Activated CD8-positive, alpha-beta T cell treated with anti-CD3 and anti-CD28 coated beads for 36 hours (primary cell): ENCODE data around the gene RAB40B. TPM values are rescaled to one million over a fixed set of nuclear protein-coding genes. Genes with fewer than 3 reads are reported as not detected.
"Not testable (repeated sequence)": the region's sequence is repeated elsewhere in the genome, so short reads cannot be mapped to it uniquely, and the experiment has no call there.

Experiments
- ATAC-seq: fragments of 200-7000 bp; cut with Tn5 transposase; one replicate; pipeline ENCODE4 v1.10.0; 2021; ENCODE audit warnings: mild to moderate bottlenecking, moderate library complexity
- CTCF ChIA-PET: fragments of 350-600 bp; sonication (Branson Sonifier 250); formaldehyde crosslinking; loops from one replicate; lab custom pipeline; 2021; ENCODE audit warnings: antibody characterized with exemption; lab: Charles Lee
- POLR2A ChIA-PET: fragments of 350-600 bp; sonication (Branson Sonifier 250); formaldehyde crosslinking; loops from one replicate; lab custom pipeline; 2021; ENCODE audit warnings: antibody characterized with exemption; lab: Charles Lee
- DNase-seq: peaks from one replicate; pipeline ENCODE4 v3.0.0-alpha.2; 2020
- H3K27ac Mint-ChIP-seq: one replicate; pipeline ENCODE4 v1.8.0; 2021; ENCODE audit warnings: mild to moderate bottlenecking, mixed read lengths
- H3K27me3 Mint-ChIP-seq: one replicate; pipeline ENCODE4 v1.8.0; 2021; ENCODE audit warnings: mixed read lengths
- H3K36me3 Mint-ChIP-seq: one replicate; pipeline ENCODE4 v1.8.0; 2021; ENCODE audit warnings: low read depth, mixed read lengths
- H3K4me1 Mint-ChIP-seq: one replicate; pipeline ENCODE4 v1.8.0; 2021; ENCODE audit warnings: low read depth, mixed read lengths
- H3K4me3 Mint-ChIP-seq: one replicate; pipeline ENCODE4 v1.8.0; 2021; ENCODE audit warnings: mild to moderate bottlenecking, moderate library complexity, mixed read lengths
- H3K9me3 Mint-ChIP-seq: one replicate; pipeline ENCODE4 v1.8.0; 2021; ENCODE audit warnings: mixed read lengths
- CTCF ChIP-seq: fragments of 200-600 bp; IDR thresholded peaks from one replicate; pipeline ENCODE4 v1.8.0; 2022; ENCODE audit warnings: antibody characterized with exemption, mild to moderate bottlenecking
- intact Hi-C: fragments of 100-400 bp; cut with micrococcal nuclease; formaldehyde crosslinking; loops from one replicate; pipeline ENCODE4 v1.10.0; 2022
- total RNA-seq, 2 experiments: library from RNA; stranded (reverse); gene quantifications; one replicate each; pipeline ENCODE4 v1.2.3, GENCODE V29; 2021

The RAB40B gene
- total RNA-seq, 2 experiments from 2014 or later, result 1.6 to 3.4 TPM

- no peak for TF ChIP-seq CTCF
- no peak for DNase-seq
- POLR2A ChIA-PET, result no interaction called here
- no peak for ATAC-seq
- Mint-ChIP-seq H3K36me3 (no peaks in the 10 kb centered on the region), H3K4me1 (no peaks in the 10 kb centered on the region), H3K27ac (no peak overlapping the region), H3K4me3 (no peak overlapping the region), H3K9me3 (no peaks in the 10 kb centered on the region), H3K27me3 (no peaks in the 10 kb centered on the region)
- CTCF ChIA-PET, result no interaction called here
- intact Hi-C loops, result no loop called here
Measured at GRCh38 chr17:82658331-82658730, 40.2 kb downstream of the RAB40B start.

DNA sequence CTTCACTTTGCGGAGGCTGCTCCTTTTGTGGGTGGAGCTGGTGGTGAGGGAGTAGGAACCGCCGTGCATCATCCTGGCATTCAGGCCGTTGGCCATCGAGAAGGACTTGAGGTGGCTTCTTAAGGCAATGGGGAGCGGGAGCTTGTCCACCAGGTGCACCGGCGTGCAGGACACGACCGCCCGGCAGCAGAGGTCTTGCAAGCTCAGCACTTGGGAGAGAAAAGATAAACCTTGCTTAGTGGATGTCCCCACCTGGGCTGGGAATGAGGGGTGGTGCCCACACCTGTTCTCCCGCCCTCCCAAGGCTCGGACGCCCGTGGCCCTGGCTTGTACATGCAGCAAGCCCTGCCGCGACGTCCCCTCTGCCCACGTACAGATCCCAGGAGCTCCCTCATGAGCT is 40.6 kb downstream of the RAB40B start:
- Mint-ChIP-seq H3K9me3 (no peaks in the 10 kb centered on the region), H3K27me3 (no peaks in the 10 kb centered on the region), H3K36me3 (no peaks in the 10 kb centered on the region), H3K4me1 (no peaks in the 10 kb centered on the region), H3K27ac (no peak overlapping the region), H3K4me3 (no peak overlapping the region)
- CTCF ChIA-PET, result no interaction called here
- ATAC-seq, result no peak
- TF ChIP-seq CTCF, result no peak
- DNase-seq, result no peak
- intact Hi-C loops, result no loop called here
- POLR2A ChIA-PET, result no interaction called here

DNA sequence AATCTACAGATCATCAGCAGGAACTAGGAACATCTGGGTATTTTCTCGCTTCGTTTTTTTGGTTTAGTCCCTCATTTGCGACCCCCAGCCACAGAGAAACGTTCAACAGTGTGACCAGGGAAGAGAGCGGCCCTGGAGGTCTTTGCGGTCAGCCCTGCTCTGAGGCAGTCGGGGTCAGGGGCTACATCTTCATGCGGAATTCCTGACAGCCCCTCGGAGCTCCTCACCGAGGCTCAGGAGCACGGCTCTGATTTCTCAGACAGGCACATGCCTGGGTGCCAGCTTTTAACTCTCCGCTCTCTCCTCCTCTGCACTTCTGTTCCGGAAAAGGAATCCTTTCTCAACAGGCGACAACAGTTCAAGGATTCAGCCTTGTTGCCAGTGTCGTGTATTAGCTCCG is 42.2 kb downstream of the RAB40B start:
- ChIA-PET POLR2A (no interaction called here), CTCF (interaction anchor here (1.3 kb wide), 1 partner anchor 111 kb away, joined by 5 read pairs; no protein-coding TSS in a partner anchor)
- intact Hi-C loops, result no loop called here
- Mint-ChIP-seq H3K9me3 (no peaks in the 10 kb centered on the region), H3K4me3 (no peak overlapping the region), H3K36me3 (no peaks in the 10 kb centered on the region), H3K27ac (no peak overlapping the region), H3K4me1 (no peaks in the 10 kb centered on the region), H3K27me3 (no peaks in the 10 kb centered on the region)
- ATAC-seq (no peak), DNase-seq (no peak)
- TF ChIP-seq CTCF, result no peak

DNA sequence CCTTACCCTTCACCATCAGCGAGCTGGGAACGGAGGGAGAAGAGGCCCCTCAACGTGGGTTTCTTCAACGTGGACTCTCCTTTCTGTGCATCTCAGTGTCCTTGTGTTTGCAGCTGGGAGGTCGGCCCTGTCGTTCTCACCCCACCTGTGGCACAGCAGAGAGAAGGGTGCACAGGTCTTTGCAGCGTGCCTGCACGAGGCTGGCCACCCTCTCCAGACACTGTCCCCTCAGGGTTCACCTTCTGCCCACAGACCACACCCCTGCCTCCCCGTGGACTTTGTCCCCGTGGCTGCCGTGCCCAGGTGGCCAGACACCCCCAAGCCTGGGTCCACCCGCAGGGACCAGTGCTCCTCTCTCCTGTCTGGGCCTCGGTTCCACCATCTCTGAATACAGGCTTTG is 43.0 kb downstream of the RAB40B start:
- H3K36me3 Mint-ChIP-seq, result no peaks in the 10 kb centered on the region
- no peak for ATAC-seq
- ChIA-PET CTCF (interaction anchor here (0.6 to 1.7 kb wide), 2 partner anchors 13 to 22 kb away, joined by 3 to 5 read pairs; no protein-coding TSS in a partner anchor), POLR2A (no interaction called here)
- no peaks in the 10 kb centered on the region for H3K9me3 Mint-ChIP-seq
- H3K4me3 Mint-ChIP-seq, result no peak overlapping the region
- no peak overlapping the region for H3K27ac Mint-ChIP-seq
- no peak for TF ChIP-seq CTCF
- H3K4me1 Mint-ChIP-seq, result no peaks in the 10 kb centered on the region
- no peak for DNase-seq
- no peaks in the 10 kb centered on the region for H3K27me3 Mint-ChIP-seq
- intact Hi-C loops, result no loop called here

- Mint-ChIP-seq H3K27me3 (no peaks in the 10 kb centered on the region), H3K36me3 (no peaks in the 10 kb centered on the region), H3K4me3 (no peak overlapping the region), H3K4me1 (no peaks in the 10 kb centered on the region), H3K27ac (no peak overlapping the region), H3K9me3 (no peaks in the 10 kb centered on the region)
- POLR2A ChIA-PET, result interaction anchor here (0.6 kb wide), 1 partner anchor 230 kb away, joined by 3 read pairs; no protein-coding TSS in a partner anchor
- DNase-seq (no peak), ATAC-seq (no peak)
- CTCF ChIA-PET, result interaction anchor here (1.7 kb wide), 1 partner anchor 13 kb away, joined by 5 read pairs; no protein-coding TSS in a partner anchor
- intact Hi-C loops, result no loop called here
- TF ChIP-seq CTCF, result no peak
Measured at GRCh38 chr17:82655038-82655479, 43.4 kb downstream of the RAB40B start.

- H3K36me3 Mint-ChIP-seq, intact Hi-C loops, H3K9me3 Mint-ChIP-seq, H3K27me3 Mint-ChIP-seq, H3K4me1 Mint-ChIP-seq, DNase-seq, ATAC-seq, H3K27ac Mint-ChIP-seq, H3K4me3 Mint-ChIP-seq: not testable (repeated sequence)
- ChIA-PET CTCF (interaction anchor here (1.7 kb wide), 1 partner anchor 14 kb away, joined by 5 read pairs; no protein-coding TSS in a partner anchor), POLR2A (interaction anchor here (0.6 kb wide), 1 partner anchor 231 kb away, joined by 3 read pairs; no protein-coding TSS in a partner anchor)
Measured at GRCh38 chr17:82654611-82655010, 43.9 kb downstream of the RAB40B start.
